CD4-positive, alpha-beta memory T cell (primary cell): ENCODE results near the gene UHRF1. TPM values are rescaled to one million over a fixed set of nuclear protein-coding genes. Genes with fewer than 3 reads are reported as not detected.

Experiments
- CTCF ChIA-PET: fragments of 350-600 bp; sonication (Branson Sonifier 250); formaldehyde crosslinking; loops from one replicate; lab custom pipeline; 2021; ENCODE audit warnings: inconsistent platforms; ENCODE audit not compliant: partially characterized antibody; lab: Charles Lee
- POLR2A ChIA-PET: fragments of 350-600 bp; sonication (Branson Sonifier 250); formaldehyde crosslinking; loops from one replicate; lab custom pipeline; 2021; ENCODE audit not compliant: partially characterized antibody; lab: Charles Lee
- DNase-seq, 5 donors: peaks; one replicate each; pipeline versions ENCODE4 v3.0.0 to v3.0.0-alpha.2; 2020 to 2022; ENCODE audit warnings: mixed read lengths in 1 of 5
- H3K27ac ChIP-seq: one replicate; pipeline ENCODE4 v1.7.0; 2013; ENCODE audit warnings: low read depth, low read length
- H3K27me3 ChIP-seq: 2 replicates; pipeline ENCODE4 v1.7.0; 2013; ENCODE audit warnings: mild to moderate bottlenecking, low read length, moderate library complexity; ENCODE audit not compliant: insufficient read depth
- H3K36me3 ChIP-seq: 2 replicates; pipeline ENCODE4 v1.7.0; 2013; ENCODE audit warnings: mild to moderate bottlenecking, low read length, moderate library complexity; ENCODE audit not compliant: insufficient read depth
- H3K4me1 ChIP-seq: 2 replicates; pipeline ENCODE4 v1.7.0; 2013; ENCODE audit warnings: mild to moderate bottlenecking, low read length, moderate library complexity; ENCODE audit not compliant: insufficient read depth
- H3K4me3 ChIP-seq, 2 donors: one replicate each; pipeline ENCODE4 v1.7.0; 2013; ENCODE audit warnings: low read length in 2 of 2, mild to moderate bottlenecking in 1 of 2
- H3K9me3 ChIP-seq, 2 donors: one replicate each; pipeline ENCODE4 v1.7.0; 2013; ENCODE audit warnings: low read length in 2 of 2, control low read depth in 1 of 2; ENCODE audit not compliant: control insufficient read depth in 1 of 2
- H3K27ac Mint-ChIP-seq, 7 donors: one replicate each; pipeline ENCODE4 v1.8.0; 2020 to 2021; ENCODE audit warnings: mixed read lengths in 7 of 7, mild to moderate bottlenecking in 6 of 7, inconsistent platforms in 3 of 7, moderate library complexity in 3 of 7
- H3K27me3 Mint-ChIP-seq, 2 donors: one replicate each; pipeline ENCODE4 v1.8.0; 2020 to 2021; ENCODE audit warnings: mixed read lengths in 2 of 2
- H3K36me3 Mint-ChIP-seq, 2 donors: one replicate each; pipeline ENCODE4 v1.8.0; 2020 to 2021; ENCODE audit warnings: mixed read lengths in 2 of 2, inconsistent platforms in 1 of 2, mild to moderate bottlenecking in 1 of 2
- H3K4me1 Mint-ChIP-seq, 4 donors: one replicate each; pipeline ENCODE4 v1.8.0; 2020 to 2021; ENCODE audit warnings: mixed read lengths in 4 of 4, mild to moderate bottlenecking in 1 of 4
- H3K4me3 Mint-ChIP-seq, 8 donors: one replicate each; pipeline ENCODE4 v1.8.0; 2020 to 2021; ENCODE audit warnings: mixed read lengths in 8 of 8, mild to moderate bottlenecking in 7 of 8, moderate library complexity in 6 of 8, inconsistent platforms in 3 of 8
- H3K9me3 Mint-ChIP-seq, 8 donors: one replicate each; pipeline ENCODE4 v1.8.0; 2020 to 2021; ENCODE audit warnings: mixed read lengths in 8 of 8, mild to moderate bottlenecking in 5 of 8, inconsistent platforms in 3 of 8, moderate library complexity in 1 of 8
- intact Hi-C: fragments of 100-400 bp; cut with micrococcal nuclease; formaldehyde crosslinking; loops from one replicate; pipeline ENCODE4 v1.15.1; 2023
- polyA plus RNA-seq, 2 donors: library from polyadenylated mRNA; unstranded; fragments of 300-500 nt; fragmentation: Illumina TruSeq; gene quantifications; one replicate each; pipeline ENCODE4 v1.2.3, GENCODE V29; 2021
- total RNA-seq, 2 experiments: library from RNA; stranded (reverse); gene quantifications; one replicate each; pipeline ENCODE4 v1.2.3, GENCODE V29; 2021

UHRF1 gene
- total and polyA plus RNA-seq, 4 experiments from 2014 or later = 0.11 to 0.22 (median 0.15) TPM; not detected in 1

DNA sequence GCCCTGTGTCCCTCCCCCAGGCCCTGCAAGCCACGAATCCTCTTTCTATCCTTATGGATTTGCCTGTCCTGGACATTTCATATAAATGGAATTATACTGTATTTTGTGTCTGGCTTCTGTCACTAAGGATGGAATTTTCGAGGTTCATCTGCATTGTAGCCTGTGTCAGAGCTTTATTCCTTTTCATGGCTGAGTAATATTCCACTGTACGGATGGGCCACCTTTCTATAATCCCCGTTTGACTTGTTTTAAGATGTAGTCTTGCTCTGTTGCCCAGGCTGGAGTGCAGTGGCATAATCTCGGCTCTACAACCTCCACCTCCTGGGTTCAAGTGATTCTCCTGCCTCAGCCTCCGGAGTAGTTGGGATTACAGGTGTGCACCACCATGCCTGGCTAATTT is 55.8 kb downstream of the UHRF1 start:
- Histone ChIP-seq H3K4me1 (peaks cover 13% of the 10 kb centered on the region), H3K36me3 (no peaks in the 10 kb centered on the region), H3K27me3 (no peaks in the 10 kb centered on the region), H3K9me3 (no peaks in the 10 kb centered on the region), H3K4me3 (no peak overlapping the region), H3K27ac (no peak overlapping the region)
- intact Hi-C loops = no loop called here
- H3K4me3 Mint-ChIP-seq = no peak overlapping the region
- POLR2A ChIA-PET = interaction anchor here (0.9 kb wide), 1 partner anchor 48 kb away, joined by 3 read pairs; no protein-coding TSS in a partner anchor
- H3K9me3 Mint-ChIP-seq = no peaks in the 10 kb centered on the region
- no peaks in the 10 kb centered on the region for H3K27me3 Mint-ChIP-seq
- peaks cover 6 to 15% (median 10%) of the 10 kb centered on the region in 4 donors for H3K4me1 Mint-ChIP-seq
- H3K27ac Mint-ChIP-seq = no peak overlapping the region
- peaks cover 0 to 5% of the 10 kb centered on the region in 2 donors for H3K36me3 Mint-ChIP-seq
- DNase-seq = no peak
- CTCF ChIA-PET = no interaction called here

DNA sequence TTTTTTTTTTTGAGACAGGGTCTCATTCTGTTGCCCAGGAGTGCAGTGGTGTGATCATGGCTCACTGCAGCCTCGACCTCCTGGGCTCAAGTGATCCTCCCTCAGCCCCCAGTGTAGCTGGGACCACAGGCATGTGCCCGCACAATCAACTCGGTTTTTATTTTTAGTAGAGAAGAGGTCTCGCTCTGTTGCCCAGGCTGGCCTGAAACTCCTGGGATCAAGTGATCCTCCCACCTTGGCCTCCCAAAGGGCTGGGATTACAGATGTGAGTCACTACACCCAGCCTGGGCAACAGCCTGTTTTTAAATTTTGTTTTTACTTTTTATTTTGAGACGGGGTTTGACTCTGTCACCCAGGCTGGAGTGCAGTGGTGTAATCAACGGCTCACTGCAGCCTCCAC is 57.3 kb downstream of the UHRF1 start:
- Mint-ChIP-seq H3K27me3 (no peaks in the 10 kb centered on the region), H3K27ac (peak overlapping the region in 1 of 7 donors; percentile 76), H3K36me3 (peaks cover 0 to 10% of the 10 kb centered on the region in 2 donors), H3K4me3 (no peak overlapping the region), H3K4me1 (peaks cover 20 to 30% (median 25%) of the 10 kb centered on the region in 4 donors), H3K9me3 (no peaks in the 10 kb centered on the region)
- Histone ChIP-seq H3K9me3 (no peaks in the 10 kb centered on the region), H3K4me3 (no peak overlapping the region), H3K27ac (no peak overlapping the region), H3K4me1 (peaks cover 29% of the 10 kb centered on the region), H3K27me3 (no peaks in the 10 kb centered on the region), H3K36me3 (no peaks in the 10 kb centered on the region)
- no peak for DNase-seq
- intact Hi-C loops = no loop called here
- ChIA-PET POLR2A (no interaction called here), CTCF (interaction anchor here (3.2 kb wide), 1 partner anchor 54 kb away, joined by 26 read pairs; no protein-coding TSS in a partner anchor)

DNA sequence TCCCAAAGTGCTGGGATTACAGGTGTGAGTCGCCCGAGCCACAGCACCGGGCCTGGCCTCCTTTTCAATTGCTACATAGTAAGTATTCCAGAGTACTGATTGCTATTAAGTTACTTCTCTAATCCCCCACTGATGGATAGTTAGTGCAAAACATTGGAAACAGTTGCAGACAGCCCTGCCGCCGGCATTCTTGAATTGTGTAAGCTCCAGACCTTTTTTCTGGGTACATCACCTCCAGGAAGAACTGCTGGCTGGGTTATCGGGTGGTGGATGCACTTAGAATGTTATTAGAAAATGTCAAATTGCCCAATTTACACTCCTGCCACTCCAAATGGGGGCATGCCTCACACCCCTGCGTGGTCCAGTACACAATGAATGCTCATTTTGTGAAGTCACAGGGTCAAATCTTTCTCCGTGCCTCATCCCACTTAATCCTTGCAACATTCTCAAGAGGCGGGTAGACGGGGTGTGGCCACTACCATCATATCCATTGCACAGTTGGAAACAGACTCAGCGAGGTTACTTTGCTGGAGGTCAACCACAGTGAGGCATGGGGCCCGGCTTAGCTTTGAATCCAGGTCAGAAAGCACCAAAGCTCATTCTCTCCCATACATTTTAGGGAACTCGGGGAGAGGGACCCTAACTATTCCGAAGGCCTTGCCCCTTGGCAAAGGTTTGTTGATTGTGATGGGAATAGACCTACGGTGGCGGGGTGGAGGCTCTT is 58.6 kb downstream of the UHRF1 start:
- Mint-ChIP-seq H3K4me3 (peak overlapping the region; percentile 26 to 89 (median 84)), H3K36me3 (peaks cover 0 to 11% of the 10 kb centered on the region in 2 donors), H3K4me1 (peaks cover 22 to 39% (median 31%) of the 10 kb centered on the region in 4 donors), H3K9me3 (no peaks in the 10 kb centered on the region), H3K27me3 (no peaks in the 10 kb centered on the region), H3K27ac (peak overlapping the region; percentile 81 to 97 (median 92))
- Histone ChIP-seq H3K27ac (peak overlapping the region; percentile 3), H3K4me1 (peaks cover 37% of the 10 kb centered on the region), H3K4me3 (peak overlapping the region in 1 of 2 donors; percentile 54), H3K9me3 (no peaks in the 10 kb centered on the region), H3K27me3 (no peaks in the 10 kb centered on the region), H3K36me3 (no peaks in the 10 kb centered on the region)
- intact Hi-C loops = loop anchor here (1.0 kb wide), 3 partner anchors 53 to 244 kb away; partner anchors contain the start of gene FEM1A
- DNase-seq = no peak
- POLR2A ChIA-PET = interaction anchor here (0.8 to 5.1 kb wide), 13 partner anchors 8 to 1206 kb away, joined by 3 to 113 read pairs (median 4); partner anchors contain the start of genes APBA3, DPP9, FEM1A and MRPL54
- CTCF ChIA-PET = interaction anchor here (0.6 to 3.2 kb wide), 6 partner anchors 51 to 933 kb away, joined by 3 to 26 read pairs (median 4); partner anchors contain the start of gene FEM1A

DNA sequence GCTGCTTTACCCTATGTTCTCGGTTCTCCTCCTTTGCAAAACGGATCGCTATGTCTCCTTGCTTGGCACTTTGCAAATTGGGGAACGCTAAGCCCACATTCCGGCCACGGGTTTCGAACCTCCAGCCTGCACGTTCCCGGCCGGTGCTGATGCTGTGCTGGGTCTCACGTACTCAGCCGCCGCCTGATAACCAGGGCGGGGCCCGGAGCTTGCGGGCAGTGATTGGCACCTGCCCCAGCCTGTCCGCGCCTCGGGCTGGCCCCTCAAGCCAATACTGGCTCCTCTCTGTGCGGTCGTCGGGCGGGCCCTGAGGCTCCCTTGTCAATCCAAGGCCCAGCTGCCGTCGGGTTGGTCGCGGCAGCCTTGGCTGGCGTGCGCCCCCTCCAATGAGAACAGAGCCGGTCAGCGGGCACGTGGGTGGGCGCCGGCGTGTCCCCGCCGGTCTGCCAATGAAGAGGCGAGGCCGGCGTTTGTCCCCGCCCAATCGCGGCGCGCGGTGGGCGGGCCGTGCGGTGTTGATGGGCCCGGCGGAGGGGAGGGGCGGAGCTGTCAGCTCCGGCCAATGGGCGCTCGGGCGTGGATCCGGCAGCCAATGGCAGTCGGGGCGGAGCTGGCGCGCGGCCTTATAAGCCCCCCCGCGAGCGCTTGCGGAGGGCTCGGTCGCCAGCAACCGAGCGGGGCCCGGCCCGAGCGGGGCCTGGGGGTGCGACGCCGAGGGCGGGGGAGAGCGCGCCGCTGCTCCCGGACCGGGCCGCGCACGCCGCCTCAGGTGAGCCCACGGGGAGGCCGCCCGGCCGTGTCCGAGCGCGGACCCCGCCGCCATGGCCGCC is 59.4 kb downstream of the UHRF1 start, which contains the start of gene KDM4B:
TSS of gene KDM4B (plus strand) at position 652 of the 830 bp plus-strand sequence. CDS start 63,778 bp downstream, outside the sequence.
- peak within 1 kb of the TSS; percentile 83 to 97 (median 94) for H3K27ac Mint-ChIP-seq
- CTCF ChIA-PET = interaction anchor here (0.6 to 3.2 kb wide), 5 partner anchors 52 to 932 kb away, joined by 3 to 26 read pairs (median 4); partner anchors contain the start of gene FEM1A

DNA sequence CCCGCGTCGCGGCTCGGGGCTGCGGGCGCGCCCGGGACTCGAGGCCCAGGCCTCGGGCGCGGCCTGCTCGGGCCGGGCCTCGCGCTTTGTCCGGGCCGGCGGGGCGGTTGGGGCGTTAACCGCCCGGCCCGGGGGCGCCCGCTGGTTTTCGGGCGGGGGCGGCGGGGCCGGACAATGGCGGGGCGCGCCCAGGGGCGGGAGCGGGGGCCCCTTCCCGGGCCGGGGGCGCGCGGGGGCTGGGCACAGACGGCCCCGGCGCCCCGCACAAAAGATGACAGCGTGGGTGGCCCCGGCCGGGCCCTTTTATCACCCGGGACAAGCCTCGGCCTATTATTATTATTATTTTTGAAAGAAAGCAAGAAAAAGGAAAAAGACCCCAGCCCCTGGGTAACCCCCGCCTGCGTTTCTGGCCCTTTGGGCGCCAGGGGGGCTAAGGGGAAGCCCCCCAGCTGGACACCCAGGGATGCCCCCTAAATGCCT is 60.0 kb downstream of the UHRF1 start:
- intact Hi-C loops = no loop called here
- Histone ChIP-seq H3K9me3 (no peaks in the 10 kb centered on the region), H3K27ac (peak overlapping the region; percentile 42), H3K4me3 (peak overlapping the region; percentile 33 to 66), H3K4me1 (peaks cover 37% of the 10 kb centered on the region), H3K36me3 (no peaks in the 10 kb centered on the region), H3K27me3 (no peaks in the 10 kb centered on the region)
- CTCF ChIA-PET = interaction anchor here (1.1 to 3.2 kb wide), 4 partner anchors 57 to 178 kb away, joined by 3 to 26 read pairs (median 8); partner anchors contain the start of gene FEM1A
- Mint-ChIP-seq H3K27ac (peak overlapping the region; percentile 83 to 94 (median 92)), H3K4me3 (peak overlapping the region; percentile 81 to 97 (median 92)), H3K9me3 (no peaks in the 10 kb centered on the region), H3K36me3 (peaks cover 0 to 11% of the 10 kb centered on the region in 2 donors), H3K4me1 (peaks cover 24 to 40% (median 33%) of the 10 kb centered on the region in 4 donors), H3K27me3 (no peaks in the 10 kb centered on the region)
- POLR2A ChIA-PET = interaction anchor here (0.7 to 5.1 kb wide), 11 partner anchors 10 to 935 kb away, joined by 3 to 113 read pairs (median 4); partner anchors contain the start of genes CHAF1A, DPP9, FEM1A and SAFB
- DNase-seq = no peak

More for the DNA sequence above, 59.4 kb downstream of the UHRF1 start, which contains the start of gene KDM4B:
- Histone ChIP-seq H3K4me3 (peak within 1 kb of the TSS; percentile 33 to 66), H3K36me3 (no peaks in the 10 kb centered on the region), H3K4me1 (peaks cover 37% of the 10 kb centered on the region), H3K9me3 (no peaks in the 10 kb centered on the region), H3K27ac (peak within 1 kb of the TSS; percentile 42), H3K27me3 (no peaks in the 10 kb centered on the region)
- intact Hi-C loops = loop anchor here (1.0 kb wide), 3 partner anchors 53 to 244 kb away; partner anchors contain the start of gene FEM1A
- Mint-ChIP-seq H3K27me3 (no peaks in the 10 kb centered on the region), H3K4me3 (peak within 1 kb of the TSS; percentile 89 to 97 (median 92)), H3K9me3 (no peaks in the 10 kb centered on the region), H3K36me3 (peaks cover 0 to 11% of the 10 kb centered on the region in 2 donors), H3K4me1 (peaks cover 24 to 40% (median 33%) of the 10 kb centered on the region in 4 donors)
- peak; percentile 99 to 100 (median 100) for DNase-seq
- POLR2A ChIA-PET = interaction anchor here (0.7 to 5.1 kb wide), 16 partner anchors 9 to 1207 kb away, joined by 3 to 113 read pairs (median 4); partner anchors contain the start of genes APBA3, CHAF1A, DPP9 and FEM1A

DNA sequence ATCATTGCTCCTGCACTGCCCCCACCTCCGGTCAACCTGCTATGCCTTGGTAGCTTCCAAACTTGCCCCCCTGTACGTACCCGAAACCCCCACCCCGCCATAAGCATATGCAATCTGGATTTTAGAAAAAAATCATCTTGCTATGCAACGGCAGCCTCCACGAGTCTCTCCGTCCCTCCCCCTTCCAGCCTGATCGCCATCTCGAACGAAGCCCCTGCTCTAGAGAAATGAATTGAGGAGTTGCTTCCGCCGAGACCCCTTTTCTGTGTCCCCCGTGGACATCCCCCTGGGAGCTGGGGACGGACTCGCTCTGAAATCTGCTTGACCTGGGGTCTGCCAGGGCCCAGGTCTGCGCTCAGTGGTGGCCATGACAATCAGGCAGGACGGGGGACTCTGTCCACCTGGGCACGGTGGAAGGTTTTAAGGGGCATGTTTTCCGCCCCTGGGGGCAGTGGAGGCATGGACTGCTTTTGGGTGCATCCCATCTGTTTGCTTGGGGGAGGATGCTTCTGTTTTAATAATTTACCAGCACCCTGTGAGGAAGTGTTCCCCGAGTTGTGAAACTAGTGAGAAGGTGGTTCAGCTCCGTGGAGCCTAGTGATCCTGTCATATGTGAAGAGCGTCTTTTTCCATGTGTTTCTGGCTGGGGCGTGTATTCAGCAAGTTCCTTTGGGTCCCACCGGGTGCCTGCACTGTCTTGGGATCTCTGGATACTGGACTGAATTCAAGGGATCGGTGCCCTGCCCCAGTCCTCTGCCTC is 60.7 kb downstream of the UHRF1 start:
- Mint-ChIP-seq H3K4me3 (peak overlapping the region; percentile 81 to 97 (median 92)), H3K27ac (peak overlapping the region; percentile 83 to 94 (median 92)), H3K36me3 (peaks cover 0 to 11% of the 10 kb centered on the region in 2 donors), H3K4me1 (peaks cover 27 to 45% (median 36%) of the 10 kb centered on the region in 4 donors), H3K27me3 (no peaks in the 10 kb centered on the region), H3K9me3 (no peaks in the 10 kb centered on the region)
- peak overlapping the region; percentile 42 for H3K27ac ChIP-seq
- peak overlapping the region; percentile 33 to 66 for H3K4me3 ChIP-seq
- POLR2A ChIA-PET = interaction anchor here (0.5 to 5.1 kb wide), 4 partner anchors 15 to 497 kb away, joined by 3 to 113 read pairs (median 4); no protein-coding TSS in a partner anchor
- H3K9me3 ChIP-seq = no peaks in the 10 kb centered on the region
- H3K4me1 ChIP-seq = peaks cover 37% of the 10 kb centered on the region
- DNase-seq = peak in 4 of 5 donors; percentile 13 to 43 (median 18)
- H3K36me3 ChIP-seq = no peaks in the 10 kb centered on the region
- CTCF ChIA-PET = interaction anchor here (1.1 to 3.2 kb wide), 6 partner anchors 54 to 160 kb away, joined by 3 to 26 read pairs (median 5); no protein-coding TSS in a partner anchor
- H3K27me3 ChIP-seq = no peaks in the 10 kb centered on the region
- intact Hi-C loops = no loop called here
